Frontal cortex (tissue), 4 donors: ENCODE data around the gene MAU2. TPM values are rescaled to one million over a fixed set of nuclear protein-coding genes. Genes with fewer than 3 reads are reported as not detected.
"Not testable (repeated sequence)": the region's sequence is repeated elsewhere in the genome, so short reads cannot be mapped to it uniquely, and the experiment has no call there.

ENCODE experiments used
- DNase-seq, 2 donors: peaks; one replicate each; pipeline ENCODE4 v3.0.0; 2012; ENCODE audit warnings: low spot score in 2 of 2
- FAIRE-seq: peaks from 2 replicates; lab custom pipeline; 2012; peaks lifted over from hg19 to GRCh38; lab: Jason Lieb, UNC
- total RNA-seq: library from RNA; depleted of rRNA; stranded (reverse); fragments of >200 nt; gene quantifications from one replicate; pipeline ENCODE4 v1.2.3, GENCODE V29; 2014
- donor health status: control.
- donor health status: control.
- donor health status: control.

Gene MAU2
- total RNA-seq, 1 donor from 2014 or later: 20.8 TPM

- FAIRE-seq (no peak), DNase-seq (no peak)
Measured at GRCh38 chr19:19379527-19379926, 58.9 kb downstream of the MAU2 start.

GRCh38 chr19:19380316-19380715 lies 59.7 kb downstream of the MAU2 start:
- not testable (repeated sequence) for FAIRE-seq, DNase-seq

DNA sequence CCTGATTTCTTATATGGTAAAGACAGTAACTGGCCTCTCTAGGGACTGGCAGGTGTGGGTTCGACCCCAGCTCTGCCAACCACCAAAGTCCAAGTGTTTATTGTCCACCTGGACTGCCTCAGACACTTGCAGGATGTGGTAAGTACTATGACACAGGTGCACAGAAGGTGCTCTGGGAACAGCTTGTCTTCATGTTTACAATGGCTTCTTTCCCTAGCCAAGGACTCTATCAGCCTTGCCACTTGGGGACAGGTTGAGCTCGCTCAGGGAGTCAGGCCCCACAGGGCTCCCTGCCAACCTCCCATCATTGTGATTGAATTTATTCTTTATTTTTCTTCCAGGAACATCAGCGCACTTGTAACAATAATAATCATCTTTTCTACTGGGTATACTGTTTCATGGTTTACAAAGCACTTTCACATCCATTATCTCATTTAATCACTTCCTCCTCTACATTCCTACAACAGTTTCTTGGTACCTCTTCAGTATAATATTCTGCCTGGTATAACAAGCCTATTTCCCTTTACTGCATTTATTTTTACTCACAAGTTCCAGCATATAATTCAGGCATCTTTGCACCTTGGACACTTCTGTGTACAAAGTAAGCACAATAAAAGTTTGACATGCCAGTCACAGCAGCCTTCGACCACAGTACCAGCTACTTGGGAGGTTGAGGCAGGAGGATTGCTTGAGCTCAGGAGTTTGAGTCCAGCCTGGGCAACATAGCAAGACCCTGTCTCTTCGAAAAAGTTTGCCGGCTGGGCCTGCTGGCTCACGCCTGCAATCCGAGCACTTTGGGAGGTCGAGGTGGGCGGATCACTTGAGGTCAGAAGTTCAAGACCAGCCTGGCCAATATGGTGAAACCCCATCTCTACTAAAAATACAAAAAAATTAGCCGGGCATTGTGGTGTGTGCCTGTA lies 60.6 kb downstream of the MAU2 start:
- FAIRE-seq (no peak), DNase-seq (no peak)

DNA sequence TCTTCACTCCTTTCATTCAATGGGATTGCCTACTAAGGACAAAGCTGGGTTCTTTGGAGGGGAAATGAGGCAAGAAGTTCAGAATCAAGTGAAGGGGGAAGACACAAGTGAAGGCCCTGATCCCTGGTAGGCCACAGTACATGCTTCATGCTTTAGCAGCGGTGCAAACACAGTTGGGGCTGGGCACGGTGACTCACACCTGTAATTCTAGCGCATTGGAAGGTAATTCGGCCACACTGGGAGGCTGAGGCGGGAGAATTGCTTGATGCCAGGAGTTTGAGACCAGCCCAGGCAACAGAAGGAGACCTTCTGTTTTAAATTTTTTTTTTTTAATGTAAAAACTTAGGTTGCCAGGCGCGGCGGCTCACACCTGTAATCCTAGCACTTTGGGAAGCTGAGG lies 61.5 kb downstream of the MAU2 start:
- no peak for FAIRE-seq
- DNase-seq: no peak

GRCh38 chr19:19384486-19384885 lies 63.9 kb downstream of the MAU2 start:
- DNase-seq (no peak), FAIRE-seq (no peak)

- FAIRE-seq (peak; percentile 94), DNase-seq (peak; percentile 95 to 97)
Measured at GRCh38 chr19:19385131-19385895, 64.7 kb downstream of the MAU2 start.

DNA sequence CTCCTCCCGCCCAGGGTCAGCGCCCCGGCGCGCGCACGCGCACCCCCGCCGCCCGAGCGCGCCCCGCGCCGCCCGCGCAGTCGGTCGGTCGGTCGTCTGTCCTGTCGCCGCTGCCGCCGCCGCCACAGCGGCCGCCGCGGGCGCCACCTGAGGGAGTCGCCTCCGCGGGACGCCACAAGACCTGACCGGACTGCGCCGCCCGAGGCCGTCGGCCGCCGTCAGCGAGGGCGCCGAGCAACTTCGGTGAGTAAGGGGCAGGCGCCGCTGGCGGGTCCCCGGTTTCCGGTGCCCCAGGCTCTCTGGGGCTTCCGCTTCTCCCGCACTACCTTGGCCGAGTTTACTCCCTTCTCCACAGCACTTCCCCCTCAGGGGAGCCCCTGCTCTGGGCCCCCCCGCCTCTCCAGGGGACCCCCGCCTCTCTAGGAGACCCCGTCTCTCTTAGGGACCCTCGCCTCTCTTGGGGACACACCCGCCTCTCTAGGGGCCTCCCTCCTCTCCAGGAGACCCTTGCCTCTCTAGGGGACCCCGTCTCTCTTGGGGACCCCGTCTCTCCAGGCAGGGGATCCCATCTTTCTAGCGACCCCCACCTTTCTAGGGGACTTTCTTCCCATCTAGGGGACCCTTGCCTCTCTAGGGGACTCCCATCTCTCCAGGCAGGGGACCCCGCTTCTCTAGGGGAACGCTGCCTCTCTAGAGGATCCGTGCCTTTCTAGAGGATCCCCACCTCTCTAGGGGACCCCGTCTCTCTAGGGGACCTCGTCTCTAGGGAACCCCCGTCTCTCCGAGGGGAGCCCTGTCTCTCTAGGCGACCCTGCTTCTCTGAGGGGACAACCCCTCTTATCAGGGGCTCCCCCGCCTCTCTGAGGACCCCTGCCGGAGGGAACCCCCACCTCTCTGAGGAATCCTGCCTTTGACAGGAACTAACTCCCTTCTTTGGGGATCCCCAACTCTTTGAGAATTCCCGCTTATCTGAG lies 65.6 kb downstream of the MAU2 start:
- no peak for FAIRE-seq
- no peak for DNase-seq

GRCh38 chr19:19387108-19387507 lies 66.5 kb downstream of the MAU2 start:
- DNase-seq (no peak), FAIRE-seq (no peak)

DNA sequence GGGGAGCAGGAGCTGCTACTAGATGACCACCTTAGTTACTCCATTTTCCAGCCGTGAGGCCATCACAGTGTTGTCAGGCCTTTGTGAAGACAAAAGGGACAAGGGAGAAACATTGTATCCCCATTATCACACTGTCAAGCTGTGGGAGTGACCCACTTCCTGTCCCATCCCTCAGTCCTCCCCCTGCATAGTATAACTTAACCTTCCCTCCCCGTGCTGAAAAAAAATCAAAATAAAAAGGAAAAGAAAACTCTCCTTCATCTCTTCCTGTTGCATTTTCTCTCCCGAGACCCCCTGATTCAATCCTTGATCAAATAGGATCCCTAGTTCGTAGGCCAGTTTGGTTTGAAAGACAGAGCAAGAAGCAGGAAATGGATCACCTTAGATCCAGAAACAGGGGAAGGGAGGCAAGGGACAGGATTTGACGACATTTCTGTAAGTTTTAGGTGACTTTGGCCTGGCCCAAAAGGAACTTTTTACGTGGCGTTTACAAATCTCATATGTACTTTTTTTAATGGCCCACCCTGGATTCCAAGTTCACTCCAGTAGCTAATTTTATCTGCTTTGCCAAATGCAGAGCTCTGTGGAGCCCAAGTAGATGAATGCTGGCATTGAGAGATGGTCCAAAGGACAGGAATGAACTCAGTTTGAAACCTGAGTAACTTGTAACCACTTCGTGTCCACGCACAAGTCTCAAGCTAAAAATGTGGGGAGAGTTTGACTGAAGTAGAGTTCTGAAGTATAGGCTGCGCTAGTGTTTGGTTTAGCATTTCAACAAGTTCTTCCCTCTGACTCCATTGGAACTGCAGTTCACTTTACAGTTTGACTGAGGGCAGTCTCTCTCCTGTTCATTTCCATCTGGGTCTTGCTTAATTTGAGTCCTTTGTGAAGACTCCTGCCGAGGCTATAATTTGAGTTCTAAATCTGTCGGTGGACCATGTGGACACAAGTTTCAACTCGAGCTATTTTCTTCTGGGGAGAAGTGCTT lies 68.2 kb downstream of the MAU2 start:
- FAIRE-seq: no peak
- DNase-seq: no peak

DNA sequence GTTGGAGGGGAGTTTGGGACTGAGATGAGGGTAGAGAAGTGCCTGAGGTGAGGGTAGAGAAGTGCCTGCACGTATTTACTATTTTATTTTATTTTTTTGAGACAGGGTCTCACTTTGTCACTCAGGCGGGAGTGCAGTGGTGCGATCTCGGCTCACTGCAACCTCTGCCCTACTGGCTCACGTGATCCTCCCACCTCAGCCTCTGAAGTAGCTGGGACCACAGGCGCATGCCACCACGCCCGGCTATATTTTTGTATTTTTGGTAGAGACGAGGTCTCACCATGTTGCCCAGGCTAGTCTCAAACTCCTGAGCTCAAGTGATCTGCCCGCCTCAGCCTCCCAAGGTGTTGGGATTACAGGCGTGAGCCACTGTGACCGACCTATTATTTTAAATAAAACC lies 69.1 kb downstream of the MAU2 start:
- not testable (repeated sequence) for FAIRE-seq, DNase-seq

- not testable (repeated sequence) for FAIRE-seq, DNase-seq
Measured at GRCh38 chr19:19394333-19394732, 73.7 kb downstream of the MAU2 start.

GRCh38 chr19:19399733-19400433 lies 79.3 kb downstream of the MAU2 start:
- no peak for FAIRE-seq
- DNase-seq: no peak

DNA sequence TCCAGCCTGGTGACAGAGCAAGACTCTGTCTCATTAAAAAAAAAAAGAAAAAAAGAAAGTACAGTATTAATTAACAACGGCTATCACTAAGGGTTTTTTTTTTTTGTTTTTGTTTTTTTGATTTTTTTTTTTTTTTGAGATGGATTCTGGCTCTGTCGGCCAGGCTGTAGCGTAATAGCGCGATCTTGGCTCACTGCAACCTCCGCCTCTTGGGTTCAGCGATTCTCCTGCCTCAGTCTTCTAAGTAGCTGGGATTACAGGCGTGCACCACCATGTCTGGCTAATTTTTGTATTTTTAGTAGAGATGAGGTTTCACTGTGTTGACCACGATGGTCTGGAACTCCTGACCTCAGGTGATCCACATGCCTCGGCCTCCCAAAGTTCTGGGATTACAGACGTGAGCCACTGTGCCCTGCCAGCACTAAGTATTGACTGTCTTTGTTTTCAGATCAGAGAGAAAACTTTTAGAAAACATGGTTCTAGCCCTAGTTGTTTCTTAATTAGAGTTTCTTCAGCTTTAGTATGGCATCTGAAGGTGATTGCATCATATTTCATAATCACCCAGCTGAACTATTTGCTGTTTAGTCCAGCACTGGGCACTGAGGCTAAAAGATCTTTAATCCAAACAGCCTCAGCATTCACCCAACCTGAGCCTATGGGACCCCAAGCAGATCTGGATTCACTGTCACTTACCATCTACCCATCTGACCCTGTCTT lies 82.2 kb downstream of the MAU2 start:
- DNase-seq (no peak), FAIRE-seq (no peak)

DNA sequence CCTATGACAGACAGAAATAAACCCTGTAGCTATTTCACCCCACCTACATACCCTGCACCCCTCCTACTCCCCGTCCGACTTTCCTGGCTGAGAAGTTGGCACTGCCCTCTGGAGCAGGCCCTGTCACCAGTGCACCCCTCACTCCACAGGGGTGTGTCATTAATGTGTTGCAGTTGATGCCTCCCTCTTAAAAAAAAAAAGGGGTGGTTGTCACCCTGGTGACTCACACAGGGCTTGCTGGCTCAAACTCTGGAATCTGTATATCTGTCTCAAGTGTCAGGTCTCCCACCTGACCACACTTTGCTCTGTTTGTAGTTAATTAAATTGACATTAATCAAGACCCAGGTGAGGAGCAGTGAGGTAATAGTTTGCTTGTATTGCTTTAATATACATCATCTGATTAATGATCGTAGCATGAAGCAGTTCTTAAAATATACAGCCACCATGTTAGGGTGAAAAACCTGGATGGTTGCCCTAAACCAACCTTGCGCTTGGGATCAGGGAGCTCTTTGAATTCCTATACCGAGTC lies 82.8 kb downstream of the MAU2 start:
- FAIRE-seq (no peak), DNase-seq (no peak)

- peak; percentile 95 to 98 for DNase-seq
- FAIRE-seq: no peak
Measured at GRCh38 chr19:19404879-19405860, 84.5 kb downstream of the MAU2 start, which contains the start of gene GATAD2A. Gene GATAD2A (plus strand): TSS chr19:19405675. CDS start chr19:19465346, 59,671 bp downstream.
